Adrenal gland (tissue), 5 donors: ENCODE data around the gene CIPC.

Experiments
- CTCF ChIP-seq, 6 experiments: fragments of 450-650 bp in 4 of 6; fragments of 200-600 bp in 2 of 6; sonication (generic) in 1 of 6; IDR thresholded peaks; 1 replicate in 5 of 6; 2 replicates in 1 of 6; pipeline versions ENCODE4 v1.5.1 to v1.8.0; 2016 to 2021; ENCODE audit warnings: antibody characterized with exemption in 6 of 6, mild to moderate bottlenecking in 2 of 6, moderate library complexity in 1 of 6
- POLR2A ChIP-seq, 2 donors: fragments of 450-650 bp; IDR thresholded peaks; one replicate each; pipeline ENCODE4 v1.6.1; 2017; ENCODE audit warnings: antibody characterized with exemption in 2 of 2, mild to moderate bottlenecking in 2 of 2, moderate library complexity in 1 of 2
- donor health status: DM: no; HTN: no; CAD: no.

DNA sequence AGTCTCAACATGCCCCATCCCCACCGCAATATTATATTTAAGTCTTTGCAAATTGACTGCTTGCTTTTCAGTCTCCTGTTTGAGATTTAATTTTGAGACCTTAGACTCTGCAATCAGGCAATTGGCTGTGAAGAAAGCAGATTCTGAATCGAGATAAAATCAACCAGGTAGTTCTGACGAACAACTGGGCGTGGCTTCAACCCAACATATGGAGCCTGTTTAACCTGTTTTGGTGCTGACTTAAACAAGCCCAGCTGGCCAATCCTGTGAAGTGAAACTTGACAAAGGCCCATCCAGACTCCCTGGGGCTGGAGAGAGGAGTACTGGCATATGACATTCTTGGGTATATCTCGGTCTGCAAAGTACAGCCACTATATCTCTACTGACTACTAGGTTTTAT lies 9.8 kb upstream of the CIPC start:
- TF ChIP-seq CTCF (IDR thresholded peaks at IDR 0.05) (no peak), POLR2A (IDR thresholded peaks at IDR 0.05) (no peak)
